ENCODE data around the gene AHCYL2. TPM values are rescaled to one million over a fixed set of nuclear protein-coding genes. Genes with fewer than 3 reads are reported as not detected.
"Not testable (repeated sequence)": the region's sequence is repeated elsewhere in the genome, so short reads cannot be mapped to it uniquely, and the experiment has no call there.

AHCYL2 gene
- total RNA-seq, 1 donor from 2014 or later: 91.0 TPM

- H3K4me3 ChIP-seq: no peak overlapping the region
- no peaks in the 10 kb centered on the region for H3K27me3 ChIP-seq (ENCODE audit: low read depth)
- H3K9me3 ChIP-seq: no peaks in the 10 kb centered on the region
- no peak for TF ChIP-seq CTCF (IDR thresholded peaks at IDR 0.05)
- ATAC-seq: no peak
- no peak overlapping the region for H3K27ac ChIP-seq
- DNase-seq: no peak
- no peaks in the 10 kb centered on the region for H3K4me1 ChIP-seq
- intact Hi-C loops (cut with DNase I): no loop called here
- no peaks in the 10 kb centered on the region for H3K36me3 ChIP-seq
Observed at GRCh38 chr7:129244220-129244619, 19.4 kb downstream of the AHCYL2 start.

GRCh38 chr7:129245533-129245932, 20.7 kb downstream of the AHCYL2 start:
- Histone ChIP-seq H3K4me3 (no peak overlapping the region), H3K27ac (no peak overlapping the region), H3K4me1 (no peaks in the 10 kb centered on the region), H3K27me3 (ENCODE audit: low read depth) (no peaks in the 10 kb centered on the region), H3K36me3 (no peaks in the 10 kb centered on the region), H3K9me3 (no peaks in the 10 kb centered on the region)
- intact Hi-C loops (cut with DNase I): no loop called here
- no peak for DNase-seq
- TF ChIP-seq CTCF (IDR thresholded peaks at IDR 0.05): no peak
- no peak for ATAC-seq

- Histone ChIP-seq H3K4me1 (no peaks in the 10 kb centered on the region), H3K27ac (no peak overlapping the region), H3K4me3 (no peak overlapping the region), H3K27me3 (ENCODE audit: low read depth) (no peaks in the 10 kb centered on the region), H3K9me3 (no peaks in the 10 kb centered on the region), H3K36me3 (no peaks in the 10 kb centered on the region)
- ATAC-seq (no peak), DNase-seq (no peak)
- intact Hi-C loops (cut with DNase I): no loop called here
- no peak for TF ChIP-seq CTCF (IDR thresholded peaks at IDR 0.05)
Observed at GRCh38 chr7:129247087-129247486, 22.3 kb downstream of the AHCYL2 start.

- intact Hi-C loops (cut with DNase I): no loop called here
- Histone ChIP-seq H3K27ac (no peak overlapping the region), H3K27me3 (ENCODE audit: low read depth) (no peaks in the 10 kb centered on the region), H3K4me1 (no peaks in the 10 kb centered on the region), H3K36me3 (no peaks in the 10 kb centered on the region), H3K9me3 (no peaks in the 10 kb centered on the region), H3K4me3 (no peak overlapping the region)
- TF ChIP-seq CTCF (IDR thresholded peaks at IDR 0.05): no peak
- DNase-seq: no peak
- ATAC-seq: no peak
Observed at GRCh38 chr7:129252128-129252527, 27.3 kb downstream of the AHCYL2 start.

GRCh38 chr7:129252603-129253002, 27.8 kb downstream of the AHCYL2 start:
- intact Hi-C loops (cut with DNase I): not testable (repeated sequence)

GRCh38 chr7:129255800-129256199, 31.0 kb downstream of the AHCYL2 start:
- H3K27me3 ChIP-seq (ENCODE audit: low read depth): no peaks in the 10 kb centered on the region
- intact Hi-C loops (cut with DNase I): no loop called here
- DNase-seq (no peak), ATAC-seq (no peak)
- H3K27ac ChIP-seq: no peak overlapping the region
- no peak overlapping the region for H3K4me3 ChIP-seq
- TF ChIP-seq CTCF (IDR thresholded peaks at IDR 0.05): no peak
- peaks cover 8% of the 10 kb centered on the region for H3K4me1 ChIP-seq
- no peaks in the 10 kb centered on the region for H3K9me3 ChIP-seq
- no peaks in the 10 kb centered on the region for H3K36me3 ChIP-seq

More at GRCh38 chr7:129252603-129253002, 27.8 kb downstream of the AHCYL2 start:
- H3K27me3 ChIP-seq (ENCODE audit: low read depth); H3K36me3 ChIP-seq; DNase-seq; H3K27ac ChIP-seq; H3K4me1 ChIP-seq; H3K4me3 ChIP-seq; H3K9me3 ChIP-seq; ATAC-seq: not testable (repeated sequence)
